ENCODE measurements around the gene TAS2R60. TPM values are rescaled to one million over a fixed set of nuclear protein-coding genes. Genes with fewer than 3 reads are reported as not detected.

The TAS2R60 gene
- total and polyA plus RNA-seq, 2 of the 4 experiments (the other 2 are of a cell fraction): not detected

GRCh38 chr7:143460271-143460979 is 17.2 kb downstream of the TAS2R60 start:
- Histone ChIP-seq H3K4me2 (ENCODE audit: low read depth, low read length) (no peak overlapping the region), H3K18ac (ENCODE audit: low read depth, low read length) (no peak overlapping the region), H2BK15ac (ENCODE audit: low read depth, low read length) (no peak overlapping the region), H4K20me1 (ENCODE audit: insufficient read depth, low read length) (no peaks in the 10 kb centered on the region; the same call in 1 of the 2 replicates), H2BK5ac (ENCODE audit: low read depth, low read length, poor library complexity, severe bottlenecking) (no peak overlapping the region), H3K27ac (ENCODE audit: insufficient read depth, low read length) (no peak overlapping the region), H3K79me1 (ENCODE audit: low read depth in 1 of 2, low read length in 2 of 2) (no peaks in the 10 kb centered on the region), H3K4me3 (ENCODE audit: insufficient read depth, low read depth, low read length) (no peak overlapping the region), H3K9me3 (ENCODE audit: control insufficient read depth, insufficient read depth, low read length) (no peaks in the 10 kb centered on the region; the same call in 1 of the 2 replicates), H3K4ac (ENCODE audit: low read depth, low read length) (no peak overlapping the region), H4K91ac (ENCODE audit: insufficient read depth, low read depth, low read length) (no peak overlapping the region), H2BK20ac (ENCODE audit: low read depth, low read length) (no peak overlapping the region), H3K27me3 (ENCODE audit: control insufficient read depth, insufficient read depth, low read length) (no peaks in the 10 kb centered on the region), H2AFZ (replicated peaks; ENCODE audit: low read length, poor library complexity) (no peak overlapping the region), H3K9me1 (ENCODE audit: insufficient read depth, low read length) (peaks cover 8% of the 10 kb centered on the region), H3K9ac (ENCODE audit: low read depth, low read length) (no peak overlapping the region), H2AK9ac (replicated peaks; ENCODE audit: low read depth, low read length, poor library complexity) (no peak overlapping the region), H3K4me1 (ENCODE audit: control insufficient read depth, insufficient read depth, low read length) (peaks cover 14% of the 10 kb centered on the region), H2BK120ac (ENCODE audit: low read depth, low read length) (no peak overlapping the region), H3K14ac (replicated peaks; ENCODE audit: low read depth, low read length) (no peak overlapping the region), H2AK5ac (ENCODE audit: low read depth, low read length) (no peak overlapping the region), H4K8ac (ENCODE audit: low read depth in 2 of 2, low read length in 2 of 2) (no peak overlapping the region), H4K5ac (ENCODE audit: low read depth, low read length) (no peak overlapping the region), H3K36me3 (ENCODE audit: control insufficient read depth, insufficient read depth, low read length) (no peaks in the 10 kb centered on the region), H3K56ac (ENCODE audit: extremely low read depth, insufficient read depth, low read length) (no peak overlapping the region), H3K23ac (ENCODE audit: low read depth, low read length) (no peak overlapping the region)
- ATAC-seq (ENCODE audit: low read depth): no peak
- DNase-seq: no peak
- BruUV-seq (replicated peaks): no TSS peak
- 100% methylated on average over 2 of the region's 4 CpGs; no CpG with 5 or more reads in 1 of the 2 experiments for WGBS, 2 experiments (ENCODE audit: extremely low coverage in 2 of 2, insufficient read length in 1 of 2)
- intact Hi-C loops (cut with micrococcal nuclease): no loop called here
- dilution Hi-C loops (cut with HindIII; ENCODE audit: low sequenced_read_pairs, unreplicated experiment): no loop called here
- TF ChIP-seq FOS (IDR thresholded peaks at IDR 0.05; ENCODE audit: low read depth, low read length) (no peak), RCOR1 (IDR thresholded peaks at IDR 0.05; ENCODE audit: insufficient replicate concordance, low read length) (no peak), BHLHE40 (IDR thresholded peaks at IDR 0.05; ENCODE audit: low read depth, low read length) (no peak), CEBPB (IDR thresholded peaks at IDR 0.05; ENCODE audit: low read depth, low read length) (no peak), MAFK (IDR thresholded peaks at IDR 0.05; ENCODE audit: low read depth, low read length) (no peak)
- TF ChIP-seq, protein P1, sequence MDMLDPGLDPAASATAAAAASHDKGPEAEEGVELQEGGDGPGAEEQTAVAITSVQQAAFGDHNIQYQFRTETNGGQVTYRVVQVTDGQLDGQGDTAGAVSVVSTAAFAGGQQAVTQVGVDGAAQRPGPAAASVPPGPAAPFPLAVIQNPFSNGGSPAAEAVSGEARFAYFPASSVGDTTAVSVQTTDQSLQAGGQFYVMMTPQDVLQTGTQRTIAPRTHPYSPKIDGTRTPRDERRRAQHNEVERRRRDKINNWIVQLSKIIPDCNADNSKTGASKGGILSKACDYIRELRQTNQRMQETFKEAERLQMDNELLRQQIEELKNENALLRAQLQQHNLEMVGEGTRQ (IDR thresholded peaks at IDR 0.05; ENCODE audit: low read depth, low read length): no peak
- ChIA-PET CTCF (no interaction called here), POLR2A (ENCODE audit: unreplicated experiment) (no interaction called here)
- in situ Hi-C loops (cut with MboI; ENCODE audit: low sequenced_read_pairs): no loop called here

Data from IMR-90 (cell line).